Measurements from ENCODE around the gene RHBDF1.

DNA sequence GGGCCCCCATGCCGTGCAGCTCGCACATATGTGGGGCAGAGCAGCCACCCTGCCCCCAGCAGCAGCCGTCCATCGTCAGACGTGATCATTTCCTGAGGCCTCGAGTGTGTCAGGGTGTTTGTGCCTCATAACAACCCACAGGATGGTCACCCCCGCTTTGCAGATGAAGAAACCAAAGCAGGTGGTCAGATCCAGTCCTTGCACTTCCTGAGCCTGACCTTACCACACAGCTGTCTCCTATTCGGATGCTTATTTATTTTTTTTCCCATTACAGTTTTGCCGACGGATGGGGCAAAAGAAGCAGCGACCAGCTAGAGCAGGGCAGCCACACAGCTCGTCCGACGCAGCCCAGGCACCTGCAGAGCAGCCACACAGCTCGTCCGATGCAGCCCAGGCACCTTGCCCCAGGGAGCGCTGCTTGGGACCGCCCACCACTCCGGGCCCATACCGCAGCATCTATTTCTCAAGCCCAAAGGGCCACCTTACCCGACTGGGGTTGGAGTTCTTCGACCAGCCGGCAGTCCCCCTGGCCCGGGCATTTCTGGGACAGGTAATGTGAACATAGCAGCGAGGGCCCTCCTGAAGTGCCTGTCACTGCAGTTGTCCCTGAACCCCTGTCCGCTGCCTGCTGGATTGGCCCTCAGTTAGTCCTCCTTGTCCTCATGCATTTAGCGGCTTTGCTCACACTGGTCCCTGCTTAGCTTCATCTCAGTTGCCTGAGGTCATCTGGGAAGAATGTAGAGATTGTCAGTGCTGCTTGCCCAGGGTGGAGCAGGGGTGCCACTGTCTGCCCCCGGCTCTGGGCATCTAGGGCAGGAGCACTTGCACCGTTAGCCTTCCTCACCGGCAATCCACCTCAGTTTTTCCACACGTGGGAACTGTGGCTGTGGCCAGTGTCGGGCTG lies 7.0 kb upstream of the RHBDF1 start:
- TF ChIP-seq NFRKB (IDR thresholded peaks at IDR 0.05) (no peak), FOXK2 (IDR thresholded peaks at IDR 0.05) (no peak), SUZ12 (IDR thresholded peaks at IDR 0.05) (no peak), SP1 (IDR thresholded peaks at IDR 0.05) (no peak)

Data from HEK293T (cell line).